Cerebellar cortex (tissue), 1 donor: ENCODE results near the gene TMEM209.
"Not testable (repeated sequence)": the region's sequence is repeated elsewhere in the genome, so short reads cannot be mapped to it uniquely, and the experiment has no call there.

Experiments used
- DNase-seq: peaks from one replicate; pipeline ENCODE4 v3.0.0-alpha.2; 2015; ENCODE audit warnings: low spot score

Gene TMEM209

DNA sequence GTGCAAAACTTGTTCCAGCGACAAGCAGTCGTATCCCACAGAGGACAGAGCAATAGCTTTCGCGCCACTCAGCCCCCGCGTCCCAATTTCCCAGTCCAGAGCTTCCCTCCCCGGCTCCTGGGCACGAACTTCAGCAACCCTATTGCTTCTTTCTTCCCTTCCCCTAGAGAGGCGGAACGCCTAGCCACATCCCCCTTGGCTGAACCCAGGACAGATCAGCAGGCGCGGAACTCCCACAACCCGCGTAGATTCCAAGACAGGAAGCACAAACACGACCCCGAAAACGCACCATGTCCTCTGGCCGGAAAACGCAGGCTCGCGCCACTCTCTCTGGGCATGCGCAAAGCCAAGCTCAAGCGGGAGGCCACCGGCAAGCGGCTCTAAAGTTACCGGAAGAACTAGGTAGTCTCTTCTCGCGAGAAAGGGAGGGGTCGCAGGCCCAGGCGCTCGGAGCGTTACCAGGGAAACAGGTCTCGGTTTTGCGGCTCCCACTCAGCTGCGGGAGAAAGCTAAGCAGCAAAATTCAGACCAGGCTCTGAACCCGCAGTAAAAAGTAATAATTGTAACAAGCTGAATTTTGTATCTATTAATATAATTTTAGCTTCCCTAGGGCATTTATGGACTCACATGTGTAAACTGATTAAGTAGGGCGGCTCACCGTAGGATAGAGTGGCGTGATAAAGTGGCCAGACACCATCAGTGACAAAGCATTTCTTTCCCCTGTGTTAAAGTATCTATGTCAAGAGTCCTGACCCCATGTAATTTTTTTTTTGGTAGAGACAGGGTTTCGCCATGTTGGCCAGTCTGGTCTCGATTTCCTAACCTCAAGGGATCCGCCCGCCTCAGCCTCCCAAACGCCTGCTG is at the start of gene TMEM209:
TMEM209 (minus strand) TSS at position 323 of the 864 bp plus-strand sequence; CDS start at position 292, 31 bp downstream.
- peak; percentile 98 for DNase-seq

DNA sequence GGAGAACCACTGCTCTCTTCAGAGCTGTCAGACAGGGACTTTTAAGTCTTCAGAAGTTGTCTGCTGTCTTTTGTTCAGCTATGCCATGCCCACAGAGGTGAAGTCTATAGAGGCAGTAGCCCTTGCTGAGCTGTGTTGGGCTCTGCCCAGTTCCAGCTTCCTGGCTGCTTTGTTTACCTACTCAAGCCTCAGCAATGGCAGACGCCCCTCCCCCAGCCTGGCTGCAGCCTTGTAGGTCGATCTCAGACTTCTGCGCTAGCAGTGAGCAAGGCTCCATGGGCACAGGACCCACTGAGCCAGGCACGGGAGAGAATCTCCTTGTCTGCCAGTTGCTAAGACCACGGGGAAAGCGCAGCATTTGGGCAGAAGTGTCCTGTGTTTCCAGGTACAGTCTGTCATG is 49.3 kb upstream of the TMEM209 start:
- DNase-seq = no peak

DNA sequence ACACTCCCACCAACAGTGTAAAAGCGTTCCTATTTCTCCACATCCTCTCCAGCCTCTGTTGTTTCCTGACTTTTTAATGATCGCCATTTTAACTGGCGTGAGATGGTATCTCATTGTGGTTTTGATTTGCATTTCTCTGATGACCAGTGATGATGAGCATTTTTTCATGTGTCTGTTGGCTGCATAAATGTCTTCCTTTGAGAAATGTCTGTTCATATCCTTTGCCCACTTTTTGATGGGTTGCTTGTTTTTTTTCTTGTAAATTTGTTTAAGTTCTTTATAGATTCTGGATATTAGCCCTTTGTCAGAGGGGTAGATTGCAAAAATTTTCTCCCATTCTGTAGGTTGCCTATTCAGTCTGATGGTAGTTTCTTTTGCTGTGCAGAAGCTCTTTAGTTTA is 44.4 kb upstream of the TMEM209 start:
- not testable (repeated sequence) for DNase-seq

DNA sequence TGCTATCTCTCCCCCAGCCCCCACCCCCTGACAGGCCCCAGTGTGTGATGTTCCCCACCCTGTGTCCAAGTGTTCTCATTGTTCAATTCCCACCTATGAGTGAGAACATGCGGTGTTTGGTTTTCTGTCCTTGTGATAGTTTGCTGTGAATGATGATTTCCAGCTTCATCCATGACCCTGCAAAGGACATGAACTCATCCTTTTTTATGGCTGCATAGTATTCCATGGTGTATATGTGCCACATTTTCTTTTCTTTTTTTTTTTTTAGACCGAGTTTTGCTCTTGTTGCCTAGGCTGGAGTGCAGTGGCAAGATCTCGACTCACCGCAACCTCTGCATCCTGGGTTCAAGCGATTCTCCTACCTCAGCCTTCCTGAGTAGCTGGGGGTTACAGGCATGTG is 43.6 kb upstream of the TMEM209 start:
- DNase-seq = not testable (repeated sequence)

DNA sequence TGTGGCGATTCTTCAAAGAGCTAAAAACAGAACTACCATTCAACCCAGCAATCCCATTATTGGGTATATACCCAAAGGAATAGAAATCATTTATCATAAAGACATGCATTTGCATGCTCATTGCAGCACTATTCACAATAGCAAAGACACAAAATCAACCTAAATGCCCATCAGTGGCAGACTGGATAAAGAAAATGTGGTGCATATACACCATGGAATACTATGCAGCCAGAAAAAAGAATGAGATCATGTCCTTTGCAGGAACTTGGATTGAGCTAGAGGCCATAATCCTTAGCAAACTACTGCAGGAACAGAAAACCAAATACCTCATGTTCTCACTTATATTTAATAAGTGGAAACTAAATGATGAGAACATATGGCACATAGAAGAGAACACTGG is 41.3 kb upstream of the TMEM209 start:
- not testable (repeated sequence) for DNase-seq

DNA sequence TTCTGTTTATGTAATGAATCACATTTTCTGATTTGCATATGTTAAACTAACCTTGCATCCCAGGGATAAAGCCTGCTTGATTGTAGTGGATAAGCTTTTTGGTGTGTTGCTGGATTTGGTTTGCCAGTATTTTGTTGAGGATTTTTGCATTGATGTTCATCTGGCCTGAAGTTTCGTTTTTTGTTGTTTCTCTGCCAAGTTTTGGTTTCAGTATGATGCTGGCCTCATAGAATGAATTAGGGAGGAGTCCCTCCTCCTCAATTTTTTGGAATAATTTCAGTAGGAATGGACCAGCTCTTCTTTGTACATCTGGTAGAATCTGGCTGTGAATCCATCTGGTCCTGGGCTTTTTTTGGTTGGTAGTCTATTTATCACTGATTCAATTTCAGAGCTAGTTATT is 38.3 kb upstream of the TMEM209 start:
- DNase-seq = not testable (repeated sequence)

DNA sequence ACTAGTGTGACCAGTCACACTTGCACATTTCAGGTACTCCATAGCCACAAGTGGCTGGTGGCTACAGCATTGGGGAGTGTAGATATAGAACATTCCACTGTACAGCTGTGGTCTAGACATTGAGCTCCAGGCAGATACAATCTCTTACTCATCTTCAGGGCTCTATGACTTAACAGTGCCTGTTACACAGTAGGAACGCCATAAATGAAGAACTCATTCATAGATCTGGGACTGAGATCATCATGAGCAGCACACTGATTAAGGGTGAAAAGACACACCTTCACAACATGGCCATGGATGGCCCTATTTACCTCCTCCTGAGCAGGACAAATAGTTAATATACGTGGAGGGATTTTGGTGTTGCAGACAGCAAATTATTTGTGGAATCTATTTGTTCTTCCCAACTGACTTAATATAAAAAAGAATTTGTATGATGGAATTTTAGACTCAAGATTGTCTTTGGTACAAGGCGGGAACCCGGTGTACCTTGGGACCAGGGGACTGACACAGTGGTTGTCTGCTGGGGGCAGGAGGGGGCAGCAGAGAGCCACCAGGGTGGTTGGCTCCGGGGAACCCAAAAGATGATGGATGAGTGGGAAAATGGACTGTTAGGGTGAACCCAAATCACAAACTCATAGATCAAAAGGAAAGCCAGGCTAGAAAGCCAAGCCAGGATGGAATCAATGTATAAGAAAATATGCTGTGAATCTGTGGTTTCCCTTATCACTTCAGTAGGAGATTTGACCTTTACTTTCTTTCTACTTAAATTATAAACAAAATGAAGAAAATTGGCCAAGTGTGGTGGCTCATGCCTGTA is 37.2 kb upstream of the TMEM209 start:
- DNase-seq = peak; percentile 7

DNA sequence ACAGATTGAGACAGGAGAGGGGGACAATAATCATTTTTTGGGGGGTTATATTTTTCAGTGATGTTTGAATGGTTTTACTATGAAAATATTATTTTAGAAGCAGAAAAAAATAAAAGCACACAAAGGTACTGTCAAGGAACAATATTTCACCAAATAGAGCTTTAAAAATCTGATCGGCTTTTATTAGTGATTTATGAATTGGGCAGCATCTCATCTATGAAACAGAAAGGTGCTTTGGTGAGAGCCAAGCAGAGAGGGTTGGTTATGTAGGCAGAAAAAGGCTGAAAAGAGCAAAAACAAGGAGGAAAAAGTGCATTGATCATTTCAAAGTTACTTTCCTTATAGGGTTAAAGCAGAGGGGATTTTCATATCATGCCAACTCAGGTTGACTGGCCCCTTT is 35.0 kb upstream of the TMEM209 start:
- no peak for DNase-seq

DNA sequence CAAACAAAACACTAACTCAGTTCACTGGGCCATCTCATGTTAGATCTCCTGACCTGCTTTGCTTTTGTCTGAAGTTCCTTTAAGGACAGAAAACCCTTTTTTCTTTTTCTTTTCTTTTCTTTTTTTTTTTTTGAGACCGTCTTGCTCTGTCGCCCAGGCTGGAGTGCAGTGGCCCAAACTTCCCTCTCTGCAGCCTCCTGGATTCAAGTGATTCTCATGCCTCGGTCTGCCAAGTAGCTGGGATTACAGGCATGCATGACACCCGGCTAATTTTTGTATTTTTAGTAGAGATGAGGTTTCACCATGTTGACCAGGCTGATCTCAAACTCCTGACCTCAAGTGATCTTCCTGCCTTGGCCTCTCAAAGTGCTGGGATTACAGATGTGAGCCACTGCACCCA is 31.2 kb upstream of the TMEM209 start:
- DNase-seq = not testable (repeated sequence)

DNA sequence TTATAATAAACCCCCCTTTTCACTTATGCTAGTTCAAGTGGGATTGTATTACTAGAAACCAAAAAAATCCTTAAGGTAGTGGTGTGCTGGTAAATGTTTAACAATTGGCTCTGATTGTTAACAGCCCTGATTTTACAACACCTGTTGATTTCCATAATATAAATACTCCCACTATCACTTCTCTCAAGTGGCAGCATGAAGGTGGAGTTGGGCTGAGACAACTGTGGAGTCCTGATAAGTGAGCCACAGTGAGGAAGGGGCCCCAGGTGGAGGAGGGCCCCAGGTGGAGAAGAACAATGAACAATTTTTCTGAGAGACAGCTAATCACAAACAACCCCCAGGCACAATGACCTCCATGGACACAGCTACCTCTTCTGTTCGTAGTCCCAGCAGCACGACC is 28.9 kb upstream of the TMEM209 start:
- DNase-seq = no peak

DNA sequence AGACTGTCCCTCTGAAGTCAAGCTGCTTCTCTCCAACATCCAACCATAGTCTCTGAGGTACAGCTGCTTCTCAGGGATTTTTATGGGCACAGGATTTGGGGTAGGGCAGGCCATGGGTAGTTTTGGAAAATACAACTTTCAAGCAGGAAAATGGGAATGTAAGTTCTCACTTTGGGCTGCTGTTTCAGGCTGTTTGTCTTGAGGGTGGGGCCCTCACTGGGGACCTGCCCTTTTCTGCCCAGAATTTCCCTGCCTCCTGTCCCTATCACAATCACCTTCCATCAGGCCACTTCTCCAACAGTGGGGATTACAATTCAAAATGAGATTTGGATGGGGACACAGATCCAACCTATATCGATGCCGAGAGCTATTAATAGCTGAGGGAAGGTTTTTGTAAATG is 27.0 kb upstream of the TMEM209 start:
- DNase-seq = no peak

DNA sequence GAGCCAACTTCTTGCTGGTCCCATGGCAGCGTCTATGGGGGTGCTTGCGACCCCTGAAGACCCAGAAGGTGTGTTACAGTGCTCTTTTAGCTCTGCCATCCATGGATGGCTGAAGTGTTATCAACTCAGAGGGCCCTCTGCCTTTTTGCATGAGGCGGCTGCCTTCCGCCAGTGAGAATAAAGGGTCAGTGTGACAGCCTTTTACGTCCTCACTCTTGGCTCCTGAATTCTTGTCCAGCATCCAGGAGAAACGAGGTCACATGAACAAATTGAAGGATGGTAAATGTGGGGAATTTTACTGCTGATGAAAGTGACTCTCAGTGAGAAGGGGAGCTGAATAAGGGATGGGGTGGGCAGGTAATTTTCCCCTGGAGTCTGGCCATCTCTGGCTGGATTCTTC is 26.6 kb upstream of the TMEM209 start:
- DNase-seq = peak; percentile 9

DNA sequence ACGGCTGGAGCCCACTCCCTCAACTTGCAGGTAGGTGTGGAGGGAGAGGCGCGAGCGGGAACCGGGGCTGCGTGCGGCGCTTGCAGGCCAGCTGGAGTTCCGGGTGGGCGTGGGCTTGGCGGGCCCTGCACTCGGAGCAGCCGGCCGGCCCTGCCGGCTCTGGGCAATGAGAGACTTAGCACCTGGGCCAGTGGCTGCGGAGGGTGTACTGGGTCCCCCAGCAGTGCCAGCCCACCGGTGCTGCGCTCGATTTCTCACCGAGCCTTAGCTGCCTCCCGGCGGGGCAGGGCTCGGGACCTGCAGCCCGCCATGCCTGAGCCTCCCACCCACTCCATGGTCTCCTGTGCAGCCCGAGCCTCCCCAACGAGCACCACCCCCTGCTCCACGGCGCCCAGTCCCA is 24.8 kb upstream of the TMEM209 start:
- DNase-seq = not testable (repeated sequence)

DNA sequence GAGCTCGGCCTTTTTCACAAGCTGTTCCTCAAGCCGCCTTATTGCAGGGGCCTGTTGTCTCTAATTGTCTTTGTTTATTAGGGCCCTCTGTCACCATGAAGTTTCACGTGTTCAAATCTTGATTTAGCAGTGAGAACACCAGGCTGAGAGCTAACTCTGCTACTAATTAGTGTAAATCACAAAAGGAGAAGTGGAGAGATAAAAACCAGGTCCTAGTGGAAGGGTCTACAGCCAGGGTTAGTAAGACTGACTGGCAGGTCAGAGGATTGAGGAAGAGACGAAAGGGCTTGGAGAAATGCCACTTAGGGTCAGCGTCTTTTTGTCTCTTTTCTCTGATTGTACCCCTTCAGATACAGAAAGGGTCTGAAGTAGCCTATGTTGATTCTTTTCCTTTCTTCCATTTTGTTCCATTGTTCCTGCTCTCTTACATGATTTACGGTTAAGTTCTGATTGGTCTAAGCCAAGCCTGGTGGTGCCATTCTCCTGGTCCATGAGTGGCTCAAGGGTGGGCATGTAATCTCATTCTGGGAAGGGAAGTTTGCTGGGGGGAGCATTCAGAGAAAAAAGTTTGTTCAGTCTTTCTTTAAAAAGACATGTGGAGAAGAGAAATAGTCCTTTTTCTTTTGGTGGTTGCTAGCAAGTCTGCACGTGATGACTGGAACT is 23.8 kb upstream of the TMEM209 start:
- DNase-seq = no peak

DNA sequence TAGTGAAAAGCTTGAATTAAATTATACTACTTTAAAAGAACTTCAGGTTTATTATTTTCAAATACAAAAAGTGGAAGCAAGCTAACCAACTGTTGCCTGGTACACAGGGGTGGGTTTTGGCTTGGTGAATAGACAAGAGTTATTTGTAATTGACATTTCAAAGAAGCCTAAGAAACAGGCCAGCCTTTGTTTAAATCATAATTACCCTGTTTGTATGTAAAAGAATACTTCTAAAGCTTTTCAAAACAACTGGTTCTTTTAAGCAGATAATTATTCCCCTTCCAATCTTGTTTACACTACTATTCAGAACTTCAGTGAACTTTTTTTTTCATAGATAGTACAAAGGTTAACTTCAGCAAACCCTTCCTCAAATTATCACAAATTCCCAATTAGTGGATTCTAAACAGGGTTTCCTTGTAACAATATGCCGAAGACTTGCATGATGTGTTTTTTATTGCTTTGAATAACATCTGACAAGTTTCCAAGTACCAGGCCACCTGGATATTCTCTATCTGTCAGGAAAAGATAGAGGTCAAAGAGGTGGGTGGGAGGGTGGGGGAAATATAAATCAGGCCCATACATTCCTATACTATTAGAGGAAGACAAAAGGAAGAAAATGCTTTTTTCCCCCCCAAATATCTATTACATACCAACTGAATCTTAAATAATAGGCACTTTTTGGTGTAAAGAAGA is 22.8 kb upstream of the TMEM209 start:
- DNase-seq = no peak

DNA sequence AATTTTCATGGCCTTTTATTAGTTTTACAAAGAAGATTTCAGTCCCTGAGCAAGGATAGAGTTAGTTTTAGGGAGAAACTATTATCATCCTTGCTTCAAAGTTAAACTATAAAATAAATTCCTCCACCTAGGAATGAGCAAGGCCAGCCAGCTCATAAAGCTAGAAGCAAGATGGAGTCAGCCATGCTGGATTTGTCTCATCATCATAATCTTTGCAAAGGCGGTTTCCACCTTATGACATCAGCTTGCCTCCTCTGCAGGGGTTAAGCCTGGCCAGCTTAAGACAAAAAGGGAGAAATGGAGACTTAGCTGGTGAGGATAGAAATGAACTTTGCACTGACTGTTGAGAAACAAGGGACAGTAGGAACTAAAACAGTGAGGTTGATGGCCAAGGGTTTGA is 21.1 kb upstream of the TMEM209 start:
- no peak for DNase-seq

DNA sequence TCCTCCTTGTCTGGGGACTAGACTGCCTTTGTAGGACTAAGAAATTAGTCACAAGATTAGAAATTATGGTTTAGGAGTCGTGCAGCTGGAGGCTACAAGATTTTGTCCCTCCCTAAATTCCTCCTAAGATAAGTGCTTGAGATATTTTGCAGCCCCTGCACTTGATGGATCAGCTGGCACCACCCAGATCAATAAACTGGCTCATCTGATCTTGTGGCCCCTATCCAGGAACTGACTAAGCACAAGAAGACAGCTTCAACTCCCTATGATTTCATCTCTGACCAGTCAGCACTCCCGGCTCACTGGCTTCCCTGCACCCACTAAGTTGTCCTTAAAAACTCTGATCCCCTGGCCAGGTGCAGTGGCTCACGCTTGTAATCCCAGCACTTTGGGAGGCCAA is 19.7 kb upstream of the TMEM209 start:
- not testable (repeated sequence) for DNase-seq

DNA sequence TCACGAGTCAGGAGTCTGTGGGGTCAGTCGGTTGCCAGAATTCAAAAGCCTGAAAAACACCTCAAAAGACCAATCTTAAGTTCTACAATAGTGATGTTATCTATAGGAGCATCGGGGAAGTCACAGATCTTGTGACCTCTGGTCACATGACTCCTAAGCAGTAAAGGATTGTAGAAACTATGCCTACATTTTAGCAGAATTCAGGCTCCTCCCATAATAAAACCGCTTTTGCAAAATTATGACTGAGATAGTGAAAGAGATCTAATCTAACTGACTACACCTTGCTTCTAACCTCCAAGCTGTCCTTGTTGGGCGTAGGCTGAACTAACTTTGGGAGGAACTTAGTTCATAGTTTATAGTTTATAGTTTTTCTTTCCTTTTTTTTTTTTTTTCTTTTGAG is 19.0 kb upstream of the TMEM209 start:
- no peak for DNase-seq

DNA sequence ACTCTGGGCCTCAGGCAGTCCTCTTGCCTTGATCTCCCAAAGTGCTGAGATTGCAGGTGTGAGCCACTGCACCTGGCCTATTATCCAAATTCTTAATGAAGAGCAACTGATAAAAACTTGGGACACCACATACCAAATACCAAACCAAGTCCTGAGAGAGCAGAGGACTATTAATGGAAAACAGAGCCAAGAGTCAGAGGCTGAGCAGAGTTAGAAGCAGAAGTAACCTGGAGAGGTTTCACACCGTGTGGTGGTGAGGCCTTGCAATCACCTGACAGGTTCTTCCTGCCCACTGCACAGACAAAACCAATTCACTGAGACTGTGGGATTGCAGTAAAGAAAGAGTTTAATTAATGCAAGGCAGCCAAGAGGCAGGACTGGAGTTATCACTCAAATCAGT is 18.4 kb upstream of the TMEM209 start:
- no peak for DNase-seq

DNA sequence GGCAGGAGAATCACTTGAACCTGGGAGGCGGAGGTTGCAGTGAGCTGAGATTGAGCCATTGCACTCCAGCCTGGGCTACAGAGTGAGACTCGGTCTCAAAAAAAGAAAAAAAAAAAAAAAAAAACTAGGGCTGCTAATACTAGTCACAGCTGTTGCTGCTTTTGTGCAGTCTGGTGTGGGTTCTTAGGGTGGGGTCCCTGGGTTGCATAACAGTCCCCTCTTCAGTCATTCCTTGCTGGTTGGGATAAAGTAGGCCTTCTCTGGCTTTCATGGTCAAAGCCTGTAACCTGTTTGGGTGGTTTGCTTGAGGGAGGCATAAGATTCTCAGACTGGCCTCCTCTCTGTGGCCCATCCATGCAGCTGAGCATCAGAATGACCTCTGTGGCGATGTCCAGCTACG is 16.5 kb upstream of the TMEM209 start:
- no peak for DNase-seq

DNA sequence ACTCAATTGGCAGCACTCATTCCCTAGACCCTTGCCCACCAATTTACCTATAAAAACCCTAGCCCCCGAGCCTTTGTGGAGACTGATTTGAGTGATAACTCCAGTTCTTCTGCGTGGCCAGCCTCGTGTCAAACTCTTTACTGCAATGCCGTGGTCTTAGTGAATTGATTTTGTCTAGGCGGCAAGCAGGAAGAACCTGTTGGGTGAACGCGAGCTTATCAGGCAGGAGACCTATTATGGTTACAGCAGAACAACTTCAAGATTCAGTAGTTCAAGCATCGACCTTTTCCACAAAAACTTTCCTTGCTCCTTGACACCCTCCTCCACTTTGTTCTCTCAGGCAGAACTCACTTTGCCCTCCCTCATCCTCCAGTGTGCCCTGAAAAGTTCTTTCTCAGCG is 14.7 kb upstream of the TMEM209 start:
- no peak for DNase-seq
